ENCODE results near the gene NRP2. TPM values are rescaled to one million over a fixed set of nuclear protein-coding genes. Genes with fewer than 3 reads are reported as not detected.

Gene NRP2
- total RNA-seq, 1 donor from 2014 or later: 31.8 TPM

DNA sequence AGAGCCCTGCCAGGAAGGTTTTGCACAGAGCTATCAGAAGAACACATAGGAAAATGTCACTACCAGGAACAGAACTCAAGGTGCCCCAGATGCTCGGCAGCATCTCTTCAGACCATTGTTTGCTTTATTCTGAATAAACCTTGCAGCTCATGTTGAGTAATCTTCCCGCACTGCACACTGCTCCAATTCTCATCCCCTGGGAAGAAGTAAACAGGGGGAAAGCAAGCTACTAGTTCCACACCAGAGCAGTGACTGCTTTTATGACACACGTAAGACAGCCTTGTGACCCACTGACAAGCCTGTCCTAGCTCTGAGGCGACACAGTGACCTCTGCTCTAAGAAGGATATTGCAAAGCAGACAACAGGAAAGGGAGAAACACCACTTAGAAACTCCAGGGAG, 44.2 kb downstream of the NRP2 start:
- no peak overlapping the region for H3K9ac ChIP-seq (ENCODE audit: low read depth in 1 of 3, low read length in 3 of 3)
- peaks cover 0 to 8% (median 5%) of the 10 kb centered on the region in 3 donors for H3K36me3 ChIP-seq (ENCODE audit: control insufficient read depth in 3 of 3, insufficient read depth in 3 of 3, low read length in 3 of 3)
- H3K4me1 ChIP-seq (ENCODE audit: control insufficient read depth in 3 of 3, insufficient read depth in 3 of 3, low read length in 3 of 3): peaks cover 0 to 4% (median 0%) of the 10 kb centered on the region in 3 donors
- no peak overlapping the region for H3K4me3 ChIP-seq (ENCODE audit: low read length in 3 of 3)
- H3K27ac ChIP-seq (ENCODE audit: low read depth, low read length): no peak overlapping the region
- H3K9me3 ChIP-seq (ENCODE audit: control insufficient read depth in 3 of 3, low read length in 3 of 3): no peaks in the 10 kb centered on the region
- H3K27me3 ChIP-seq (ENCODE audit: control insufficient read depth in 3 of 3, insufficient read depth in 3 of 3, low read length in 3 of 3): no peaks in the 10 kb centered on the region

DNA sequence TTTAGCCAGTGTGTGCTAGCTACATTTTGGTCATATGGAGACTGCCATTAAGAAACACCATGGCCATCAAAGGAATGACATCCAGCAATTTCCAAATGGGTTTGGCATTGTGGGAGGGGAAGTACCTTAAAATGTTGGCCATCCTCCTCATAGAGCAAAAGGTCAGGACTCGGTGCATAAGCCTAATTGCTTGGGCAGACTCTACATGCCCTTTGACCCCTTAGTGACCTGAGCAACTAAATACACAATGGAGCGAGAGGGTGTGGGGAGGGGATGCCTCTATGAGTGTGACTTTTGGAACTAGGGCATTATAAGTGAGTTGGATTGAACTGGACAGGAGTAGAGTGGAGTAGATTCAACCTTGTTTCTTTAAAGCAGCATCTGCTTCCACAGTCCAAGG, 44.9 kb downstream of the NRP2 start:
- Histone ChIP-seq H3K27ac (ENCODE audit: low read depth, low read length) (no peak overlapping the region), H3K27me3 (ENCODE audit: control insufficient read depth in 3 of 3, insufficient read depth in 3 of 3, low read length in 3 of 3) (no peaks in the 10 kb centered on the region), H3K4me1 (ENCODE audit: control insufficient read depth in 3 of 3, insufficient read depth in 3 of 3, low read length in 3 of 3) (peaks cover 0 to 4% (median 0%) of the 10 kb centered on the region in 3 donors), H3K4me3 (ENCODE audit: low read length in 3 of 3) (no peak overlapping the region), H3K9me3 (ENCODE audit: control insufficient read depth in 3 of 3, low read length in 3 of 3) (no peaks in the 10 kb centered on the region), H3K36me3 (ENCODE audit: control insufficient read depth in 3 of 3, insufficient read depth in 3 of 3, low read length in 3 of 3) (peaks cover 0 to 8% (median 5%) of the 10 kb centered on the region in 3 donors), H3K9ac (ENCODE audit: low read depth in 1 of 3, low read length in 3 of 3) (no peak overlapping the region)

DNA sequence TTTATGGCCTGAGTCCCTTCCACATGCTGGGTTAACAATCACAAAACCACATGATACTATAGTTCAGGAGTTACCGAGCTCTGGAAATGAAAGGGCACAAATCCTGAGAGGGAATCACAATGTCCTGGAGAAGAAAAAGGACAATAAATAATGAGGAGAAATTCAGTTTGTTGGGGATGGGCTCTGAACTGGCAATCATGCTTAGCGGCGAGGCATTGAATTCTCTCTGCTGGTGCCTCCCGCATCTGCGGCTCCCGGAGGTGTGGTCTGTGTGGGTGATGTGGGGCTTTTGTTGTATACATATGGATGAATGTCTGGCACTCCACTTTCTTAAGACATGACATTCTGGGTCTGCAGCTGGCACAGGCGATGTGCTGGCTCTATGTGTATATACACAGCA, 46.1 kb downstream of the NRP2 start:
- Histone ChIP-seq H3K36me3 (ENCODE audit: control insufficient read depth in 3 of 3, insufficient read depth in 3 of 3, low read length in 3 of 3) (peaks cover 0 to 8% (median 4%) of the 10 kb centered on the region in 3 donors), H3K27me3 (ENCODE audit: control insufficient read depth in 3 of 3, insufficient read depth in 3 of 3, low read length in 3 of 3) (no peaks in the 10 kb centered on the region), H3K9ac (ENCODE audit: low read depth in 1 of 3, low read length in 3 of 3) (no peak overlapping the region), H3K4me1 (ENCODE audit: control insufficient read depth in 3 of 3, insufficient read depth in 3 of 3, low read length in 3 of 3) (peaks cover 0 to 4% (median 0%) of the 10 kb centered on the region in 3 donors), H3K27ac (ENCODE audit: low read depth, low read length) (no peak overlapping the region), H3K4me3 (ENCODE audit: low read length in 3 of 3) (no peak overlapping the region), H3K9me3 (ENCODE audit: control insufficient read depth in 3 of 3, low read length in 3 of 3) (no peaks in the 10 kb centered on the region)

DNA sequence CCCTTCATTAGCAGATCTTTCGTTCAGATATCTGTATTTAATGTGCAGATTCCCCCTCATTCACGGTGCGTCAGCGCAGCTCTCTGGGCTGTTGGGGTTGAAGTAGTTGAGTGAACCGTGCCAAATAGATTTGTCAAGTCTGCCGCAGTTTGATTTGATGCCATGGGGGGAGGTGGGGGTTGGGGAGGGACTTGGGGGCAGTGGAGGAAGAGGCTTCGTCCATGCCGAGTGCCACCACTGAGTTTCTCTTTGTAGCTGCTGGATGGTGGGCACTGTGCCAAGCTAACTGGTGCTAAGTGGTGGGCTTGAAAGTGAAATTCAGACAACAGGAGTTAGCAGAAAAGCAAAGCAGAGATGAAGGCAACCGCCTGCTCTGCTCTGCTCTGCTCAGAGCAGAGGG, 47.9 kb downstream of the NRP2 start:
- H3K9me3 ChIP-seq (ENCODE audit: control insufficient read depth in 3 of 3, low read length in 3 of 3): no peaks in the 10 kb centered on the region
- no peak overlapping the region for H3K27ac ChIP-seq (ENCODE audit: low read depth, low read length)
- peaks cover 0 to 5% (median 0%) of the 10 kb centered on the region in 3 donors for H3K36me3 ChIP-seq (ENCODE audit: control insufficient read depth in 3 of 3, insufficient read depth in 3 of 3, low read length in 3 of 3)
- peaks cover 0 to 6% (median 4%) of the 10 kb centered on the region in 3 donors for H3K4me1 ChIP-seq (ENCODE audit: control insufficient read depth in 3 of 3, insufficient read depth in 3 of 3, low read length in 3 of 3)
- H3K27me3 ChIP-seq (ENCODE audit: control insufficient read depth in 3 of 3, insufficient read depth in 3 of 3, low read length in 3 of 3): no peaks in the 10 kb centered on the region
- H3K9ac ChIP-seq (ENCODE audit: low read depth in 1 of 3, low read length in 3 of 3): no peak overlapping the region
- H3K4me3 ChIP-seq (ENCODE audit: low read length in 3 of 3): no peak overlapping the region

DNA sequence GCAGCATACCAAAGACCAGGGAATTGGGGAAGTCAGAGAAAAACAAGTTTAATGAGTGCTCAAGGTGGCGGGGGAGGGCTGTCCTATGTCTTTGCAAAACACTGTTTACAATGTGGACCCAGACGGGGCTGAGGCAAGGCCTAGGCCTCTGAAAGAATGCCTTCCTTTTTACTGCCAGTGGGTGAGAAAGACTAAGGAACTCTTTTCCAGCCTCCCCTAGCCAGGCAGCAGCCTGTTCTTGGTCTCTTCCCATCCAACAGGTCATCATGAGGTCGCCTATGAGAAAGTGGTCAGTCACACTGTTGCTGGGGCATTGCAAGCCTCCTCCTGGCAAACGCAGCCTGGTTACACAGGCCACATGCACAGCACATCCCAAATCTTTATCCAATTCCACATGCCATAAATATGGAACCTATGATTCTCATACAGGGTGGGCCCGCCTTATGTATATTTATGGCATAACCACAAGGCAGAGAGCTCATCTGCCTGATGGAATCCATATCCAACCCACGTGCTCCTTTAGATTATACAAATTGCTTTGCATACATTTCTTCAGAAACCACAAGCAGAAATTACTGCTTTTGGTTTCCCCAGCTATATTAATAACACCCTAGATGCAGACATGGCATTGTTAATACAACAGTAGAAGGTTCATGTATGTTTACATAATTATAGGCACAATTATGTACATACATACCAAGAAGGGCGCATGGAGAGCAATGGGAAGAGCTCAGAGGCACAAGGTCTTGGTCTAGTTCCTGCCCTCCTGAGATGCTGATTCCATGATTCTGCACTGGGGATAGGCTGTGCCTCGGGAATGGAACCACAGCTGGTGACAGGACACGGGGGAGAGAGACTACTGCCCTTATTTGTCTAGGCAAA, 48.6 kb downstream of the NRP2 start:
- H3K9me3 ChIP-seq (ENCODE audit: control insufficient read depth in 3 of 3, low read length in 3 of 3): no peaks in the 10 kb centered on the region
- H3K9ac ChIP-seq (ENCODE audit: low read depth in 1 of 3, low read length in 3 of 3): no peak overlapping the region
- H3K27ac ChIP-seq (ENCODE audit: low read depth, low read length): no peak overlapping the region
- no peaks in the 10 kb centered on the region for H3K27me3 ChIP-seq (ENCODE audit: control insufficient read depth in 3 of 3, insufficient read depth in 3 of 3, low read length in 3 of 3)
- H3K36me3 ChIP-seq (ENCODE audit: control insufficient read depth in 3 of 3, insufficient read depth in 3 of 3, low read length in 3 of 3): peaks cover 0 to 5% (median 0%) of the 10 kb centered on the region in 3 donors
- H3K4me3 ChIP-seq (ENCODE audit: low read length in 3 of 3): no peak overlapping the region
- peaks cover 0 to 6% (median 4%) of the 10 kb centered on the region in 3 donors for H3K4me1 ChIP-seq (ENCODE audit: control insufficient read depth in 3 of 3, insufficient read depth in 3 of 3, low read length in 3 of 3)

DNA sequence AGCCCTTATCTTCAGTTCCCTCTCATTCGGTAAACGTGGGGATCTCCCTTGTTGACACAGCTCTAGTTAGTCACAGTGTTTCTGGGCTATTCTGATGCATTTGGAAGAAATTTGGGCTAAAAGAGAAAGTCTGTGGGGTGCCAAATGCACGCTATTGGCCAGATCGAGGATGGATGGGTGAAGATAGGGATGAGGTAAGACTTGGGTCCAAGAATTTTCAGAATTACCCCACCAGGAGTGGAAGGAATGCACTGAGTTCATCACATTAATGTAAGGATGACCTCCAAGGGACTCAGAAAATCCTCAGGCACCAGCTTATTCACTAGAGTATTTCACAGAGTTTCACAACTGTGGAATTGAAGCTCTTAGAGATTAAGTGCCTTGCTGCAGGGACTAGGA, 49.3 kb downstream of the NRP2 start:
- H3K4me3 ChIP-seq (ENCODE audit: low read length in 3 of 3): no peak overlapping the region
- H3K4me1 ChIP-seq (ENCODE audit: control insufficient read depth in 3 of 3, insufficient read depth in 3 of 3, low read length in 3 of 3): peaks cover 0 to 6% (median 4%) of the 10 kb centered on the region in 3 donors
- H3K36me3 ChIP-seq (ENCODE audit: control insufficient read depth in 3 of 3, insufficient read depth in 3 of 3, low read length in 3 of 3): peaks cover 0 to 5% (median 0%) of the 10 kb centered on the region in 3 donors
- H3K27ac ChIP-seq (ENCODE audit: low read depth, low read length): no peak overlapping the region
- no peak overlapping the region for H3K9ac ChIP-seq (ENCODE audit: low read depth in 1 of 3, low read length in 3 of 3)
- H3K27me3 ChIP-seq (ENCODE audit: control insufficient read depth in 3 of 3, insufficient read depth in 3 of 3, low read length in 3 of 3): no peaks in the 10 kb centered on the region
- no peaks in the 10 kb centered on the region for H3K9me3 ChIP-seq (ENCODE audit: control insufficient read depth in 3 of 3, low read length in 3 of 3)

DNA sequence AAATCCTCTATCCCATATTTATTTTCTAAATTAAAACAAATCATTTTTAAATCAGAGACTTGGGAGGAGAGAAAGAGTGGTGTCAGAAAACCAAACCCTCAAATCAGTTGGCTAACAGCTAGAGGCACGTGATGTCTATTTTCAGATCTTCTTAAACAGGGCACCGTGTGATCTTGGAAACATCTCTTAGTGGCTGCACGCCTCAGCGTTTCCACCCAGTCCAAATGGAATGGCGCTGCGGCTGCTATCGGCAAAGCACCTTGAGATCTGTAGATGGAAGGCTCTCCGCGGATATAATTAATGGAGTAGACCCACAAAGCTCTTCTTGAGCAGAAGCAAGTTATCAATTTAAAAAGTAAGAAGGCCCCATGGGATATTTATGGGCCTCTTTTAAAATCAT, 50.0 kb downstream of the NRP2 start:
- no peak overlapping the region for H3K9ac ChIP-seq (ENCODE audit: low read depth in 1 of 3, low read length in 3 of 3)

DNA sequence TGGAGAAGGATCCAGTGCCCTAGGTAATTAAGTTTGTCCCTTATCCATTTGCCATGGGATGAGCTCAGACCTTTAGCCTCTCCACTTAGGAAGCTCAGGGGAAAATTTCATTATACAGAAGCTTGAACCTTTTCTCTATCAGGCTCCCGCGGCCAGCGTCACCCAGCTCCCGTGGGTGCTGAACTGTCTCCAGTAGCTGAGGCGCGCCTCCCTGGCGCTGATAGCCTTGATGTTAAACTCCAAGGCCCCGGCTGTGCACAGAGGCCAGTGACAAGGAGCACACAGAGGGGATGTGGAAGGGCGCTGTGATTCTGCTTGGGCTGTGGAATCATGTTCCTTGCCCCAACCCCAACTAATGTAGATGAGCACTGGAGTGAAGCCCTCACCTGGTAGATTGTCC, 50.8 kb downstream of the NRP2 start:
- Histone ChIP-seq H3K9me3 (ENCODE audit: control insufficient read depth in 3 of 3, low read length in 3 of 3) (no peaks in the 10 kb centered on the region), H3K4me3 (ENCODE audit: low read length in 3 of 3) (no peak overlapping the region), H3K36me3 (ENCODE audit: control insufficient read depth in 3 of 3, insufficient read depth in 3 of 3, low read length in 3 of 3) (no peaks in the 10 kb centered on the region), H3K27me3 (ENCODE audit: control insufficient read depth in 3 of 3, insufficient read depth in 3 of 3, low read length in 3 of 3) (no peaks in the 10 kb centered on the region), H3K4me1 (ENCODE audit: control insufficient read depth in 3 of 3, insufficient read depth in 3 of 3, low read length in 3 of 3) (peaks cover 0 to 6% (median 4%) of the 10 kb centered on the region in 3 donors), H3K27ac (ENCODE audit: low read depth, low read length) (no peak overlapping the region), H3K9ac (ENCODE audit: low read depth in 1 of 3, low read length in 3 of 3) (no peak overlapping the region)

More for the DNA sequence above, 50.0 kb downstream of the NRP2 start:
- H3K27ac ChIP-seq (ENCODE audit: low read depth, low read length): no peak overlapping the region
- H3K36me3 ChIP-seq (ENCODE audit: control insufficient read depth in 3 of 3, insufficient read depth in 3 of 3, low read length in 3 of 3): peaks cover 0 to 5% (median 0%) of the 10 kb centered on the region in 3 donors
- H3K4me3 ChIP-seq (ENCODE audit: low read length in 3 of 3): no peak overlapping the region
- no peaks in the 10 kb centered on the region for H3K27me3 ChIP-seq (ENCODE audit: control insufficient read depth in 3 of 3, insufficient read depth in 3 of 3, low read length in 3 of 3)
- H3K9me3 ChIP-seq (ENCODE audit: control insufficient read depth in 3 of 3, low read length in 3 of 3): no peaks in the 10 kb centered on the region
- peaks cover 0 to 6% (median 4%) of the 10 kb centered on the region in 3 donors for H3K4me1 ChIP-seq (ENCODE audit: control insufficient read depth in 3 of 3, insufficient read depth in 3 of 3, low read length in 3 of 3)

DNA sequence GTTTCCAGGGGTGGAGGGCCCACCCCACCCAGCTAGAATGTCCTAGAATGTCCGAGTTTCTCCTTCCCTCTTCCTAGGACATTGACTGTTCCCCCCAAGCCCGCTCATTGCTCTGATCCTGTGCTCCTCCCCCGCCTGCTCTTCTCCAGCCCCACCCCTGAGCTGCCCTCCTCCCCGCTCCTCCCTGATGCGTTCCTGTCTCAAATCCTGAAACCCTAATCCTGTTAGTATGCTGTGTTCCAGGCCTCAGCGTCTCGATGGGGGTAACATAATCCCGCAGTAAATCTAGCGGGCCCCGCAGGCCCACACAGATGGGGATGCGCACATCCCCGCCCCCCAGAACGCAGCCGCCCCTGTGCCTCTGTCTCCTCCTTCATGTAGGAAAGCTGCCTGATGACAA, 51.3 kb downstream of the NRP2 start:
- Histone ChIP-seq H3K9ac (ENCODE audit: low read depth in 1 of 3, low read length in 3 of 3) (no peak overlapping the region), H3K4me3 (ENCODE audit: low read length in 3 of 3) (no peak overlapping the region), H3K36me3 (ENCODE audit: control insufficient read depth in 3 of 3, insufficient read depth in 3 of 3, low read length in 3 of 3) (no peaks in the 10 kb centered on the region), H3K27ac (ENCODE audit: low read depth, low read length) (no peak overlapping the region), H3K9me3 (ENCODE audit: control insufficient read depth in 3 of 3, low read length in 3 of 3) (no peaks in the 10 kb centered on the region), H3K27me3 (ENCODE audit: control insufficient read depth in 3 of 3, insufficient read depth in 3 of 3, low read length in 3 of 3) (no peaks in the 10 kb centered on the region), H3K4me1 (ENCODE audit: control insufficient read depth in 3 of 3, insufficient read depth in 3 of 3, low read length in 3 of 3) (peaks cover 0 to 6% (median 4%) of the 10 kb centered on the region in 3 donors)

DNA sequence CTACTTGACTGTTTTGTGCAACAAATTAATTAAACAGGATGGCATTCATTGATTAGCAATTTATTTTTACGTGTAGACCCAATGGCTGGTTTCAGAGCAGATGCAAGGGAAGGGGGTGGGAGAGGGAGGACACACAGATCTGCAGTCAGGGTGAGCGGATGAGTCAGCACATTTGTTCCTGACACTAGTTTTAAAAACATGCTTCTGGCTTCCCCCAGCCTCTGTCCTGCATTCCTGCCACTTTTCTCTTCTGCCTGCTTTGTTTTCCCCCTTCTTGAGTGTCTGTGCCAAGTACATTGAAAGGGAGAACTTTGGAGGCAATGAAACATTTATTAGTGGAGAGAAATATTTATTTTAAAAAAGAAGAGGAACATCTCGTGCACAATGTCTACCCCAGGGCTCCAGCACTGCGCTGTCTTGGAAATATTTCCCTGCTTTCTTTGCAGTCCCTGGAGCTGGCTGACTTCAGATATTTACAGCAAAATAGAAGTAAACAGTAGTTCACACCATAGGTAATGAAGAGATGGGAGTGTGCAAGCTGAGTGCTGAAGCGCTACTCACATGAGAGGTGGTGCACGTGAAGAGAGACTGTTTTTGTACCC, 52.2 kb downstream of the NRP2 start:
- H3K4me3 ChIP-seq (ENCODE audit: low read length in 3 of 3): peak overlapping the region in 1 of 3 donors; percentile 31
- no peaks in the 10 kb centered on the region for H3K27me3 ChIP-seq (ENCODE audit: control insufficient read depth in 3 of 3, insufficient read depth in 3 of 3, low read length in 3 of 3)
- H3K9me3 ChIP-seq (ENCODE audit: control insufficient read depth in 3 of 3, low read length in 3 of 3): no peaks in the 10 kb centered on the region
- H3K27ac ChIP-seq (ENCODE audit: low read depth, low read length): no peak overlapping the region
- no peak overlapping the region for H3K9ac ChIP-seq (ENCODE audit: low read depth in 1 of 3, low read length in 3 of 3)
- H3K36me3 ChIP-seq (ENCODE audit: control insufficient read depth in 3 of 3, insufficient read depth in 3 of 3, low read length in 3 of 3): no peaks in the 10 kb centered on the region
- H3K4me1 ChIP-seq (ENCODE audit: control insufficient read depth in 3 of 3, insufficient read depth in 3 of 3, low read length in 3 of 3): peaks cover 0 to 6% (median 4%) of the 10 kb centered on the region in 3 donors
